IPS-18c (cell line): ENCODE results near the gene MAP3K20.
"Not testable (repeated sequence)": the region's sequence is repeated elsewhere in the genome, so short reads cannot be mapped to it uniquely, and the experiment has no call there.

Experiments used
- H3K4me3 ChIP-seq: 2 replicates; pipeline ENCODE4 v1.7.0; 2013; ENCODE audit warnings: low read depth, mild to moderate bottlenecking, low read length, moderate library complexity; ENCODE audit not compliant: insufficient read depth
- H3K9me3 ChIP-seq: one replicate; pipeline ENCODE4 v1.6.1; 2013; ENCODE audit warnings: mild to moderate bottlenecking, low read length, moderate library complexity; ENCODE audit not compliant: control insufficient read depth, insufficient read depth

Gene MAP3K20

DNA sequence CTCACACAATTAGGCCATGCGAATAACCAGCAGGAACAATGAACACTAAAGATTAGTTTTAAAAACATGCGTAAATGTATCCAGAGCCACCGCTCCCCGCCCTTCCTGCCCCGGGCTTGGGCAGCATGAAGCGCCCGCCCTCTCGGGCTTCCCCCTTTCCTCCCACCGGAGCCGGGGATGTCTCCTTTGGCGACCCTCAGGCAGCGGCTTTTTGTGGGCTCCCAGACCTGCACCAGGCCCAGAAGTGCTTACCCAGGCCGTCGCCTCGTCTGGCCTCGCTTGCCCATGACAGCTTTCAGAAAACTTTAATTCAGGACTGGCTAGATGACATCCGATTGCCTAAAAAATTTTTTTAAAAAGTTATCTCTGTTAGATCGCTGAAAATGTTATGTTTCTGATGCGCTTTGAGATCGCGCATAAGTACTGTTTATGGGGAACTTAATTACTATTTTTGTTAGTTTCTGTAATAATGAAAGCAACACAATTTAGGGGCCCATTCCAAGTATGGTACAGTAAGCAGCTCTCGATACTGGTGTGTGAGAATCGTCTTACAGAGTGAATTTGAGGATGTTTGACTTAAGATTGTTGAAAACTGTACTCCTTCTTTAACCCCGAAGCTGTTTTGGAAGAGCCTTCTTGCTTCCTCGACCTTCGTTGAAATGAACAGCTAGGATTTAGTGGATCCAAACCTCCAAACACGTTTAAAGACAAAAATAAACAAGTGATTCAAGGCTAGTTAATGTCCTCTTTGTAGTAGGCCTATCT, 1.1 kb downstream of the MAP3K20 start:
- H3K9me3 ChIP-seq, result no peaks in the 10 kb centered on the region
- H3K4me3 ChIP-seq, result peak overlapping the region; percentile 81

DNA sequence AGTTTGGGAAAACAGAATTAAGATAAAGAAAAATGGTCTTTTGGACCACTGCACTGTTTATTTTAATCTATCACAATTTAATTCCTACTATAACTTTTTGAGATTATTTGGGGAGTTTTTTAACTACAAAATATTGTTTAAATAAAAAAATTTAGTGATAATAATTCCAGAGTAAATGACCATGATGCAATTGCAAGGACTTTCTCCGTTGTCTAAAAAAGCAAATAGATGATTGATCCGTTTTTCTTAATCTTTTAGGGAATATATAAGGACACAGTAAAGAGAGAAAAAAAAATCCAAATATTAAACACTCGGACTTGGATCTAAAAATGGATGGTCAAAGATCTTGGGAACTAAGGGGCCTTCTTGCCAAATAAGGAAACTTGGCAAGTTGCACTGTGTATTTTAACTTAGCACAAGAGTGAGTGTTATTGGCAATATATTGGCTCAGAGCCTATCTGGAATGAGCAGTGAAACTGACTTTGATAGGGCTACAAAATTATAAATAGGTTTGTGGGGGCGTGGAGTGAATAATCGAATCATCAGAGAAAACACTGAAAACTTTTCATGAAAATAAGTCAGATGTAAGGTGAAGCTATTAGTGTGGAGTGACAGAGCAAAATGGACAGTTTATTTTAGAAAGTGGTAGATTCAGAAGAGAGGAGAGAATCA, 2.0 kb downstream of the MAP3K20 start:
- no peak overlapping the region for H3K4me3 ChIP-seq
- no peaks in the 10 kb centered on the region for H3K9me3 ChIP-seq

DNA sequence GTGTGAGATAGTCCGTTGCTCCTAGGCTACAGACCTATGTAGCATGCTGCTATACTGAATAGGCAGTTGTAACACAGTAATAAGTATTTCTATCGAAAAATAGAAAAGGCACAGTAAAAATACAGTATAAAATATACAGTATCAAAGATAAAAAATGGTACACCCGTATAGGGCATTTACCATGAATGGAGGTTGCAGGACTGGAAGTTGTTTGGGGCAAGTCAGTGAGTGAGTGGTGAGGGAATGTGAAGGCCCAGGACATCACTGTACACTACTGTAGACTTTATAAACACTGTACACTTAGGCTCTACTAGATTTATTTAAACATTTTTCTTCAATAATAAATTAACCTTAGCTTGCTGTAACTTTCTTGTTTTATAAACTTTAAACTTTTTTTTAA, 3.5 kb downstream of the MAP3K20 start:
- H3K4me3 ChIP-seq, result no peak overlapping the region

DNA sequence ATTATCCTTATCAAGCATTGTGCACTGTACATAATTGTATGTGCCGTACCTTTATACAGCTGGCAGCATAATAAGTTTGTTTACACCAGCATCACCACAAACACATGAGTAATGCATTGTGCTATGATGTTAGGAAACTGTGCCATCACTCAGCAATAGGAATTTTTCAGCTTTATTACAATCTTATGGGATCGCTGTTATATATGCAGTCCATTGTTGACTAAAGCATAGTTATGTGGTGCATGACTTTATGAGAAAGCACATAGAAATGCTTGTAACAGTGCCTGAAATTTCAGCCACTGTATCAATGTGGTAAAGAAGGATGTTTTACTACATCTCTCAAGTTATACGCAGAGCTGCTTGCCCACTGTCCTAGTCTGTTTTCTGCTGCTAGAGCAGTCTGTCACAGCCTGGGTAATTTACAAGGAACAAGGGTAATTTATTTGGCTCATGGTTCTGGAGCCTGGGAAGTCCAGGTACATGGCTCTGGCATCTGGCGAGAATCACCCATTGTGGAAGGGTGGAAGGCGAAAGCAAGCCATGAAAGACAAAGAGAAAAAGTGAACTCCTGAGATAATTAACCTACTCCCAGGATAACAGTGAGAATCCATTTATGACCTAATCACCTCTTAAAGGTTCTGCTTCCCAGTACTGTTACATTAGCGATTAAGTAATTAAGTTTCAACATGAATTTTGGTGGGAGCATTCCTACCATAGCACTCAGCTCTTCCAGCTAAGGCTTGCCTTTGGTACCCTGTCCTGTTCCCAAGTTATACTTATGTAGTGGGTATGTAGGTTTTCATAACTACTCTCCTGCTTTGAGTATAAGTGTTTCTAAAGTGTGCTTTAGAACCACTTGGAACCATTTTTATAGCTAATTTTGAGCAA, 4.6 kb downstream of the MAP3K20 start:
- no peaks in the 10 kb centered on the region for H3K9me3 ChIP-seq
- no peak overlapping the region for H3K4me3 ChIP-seq

More for the DNA sequence above, 3.5 kb downstream of the MAP3K20 start:
- no peaks in the 10 kb centered on the region for H3K9me3 ChIP-seq

DNA sequence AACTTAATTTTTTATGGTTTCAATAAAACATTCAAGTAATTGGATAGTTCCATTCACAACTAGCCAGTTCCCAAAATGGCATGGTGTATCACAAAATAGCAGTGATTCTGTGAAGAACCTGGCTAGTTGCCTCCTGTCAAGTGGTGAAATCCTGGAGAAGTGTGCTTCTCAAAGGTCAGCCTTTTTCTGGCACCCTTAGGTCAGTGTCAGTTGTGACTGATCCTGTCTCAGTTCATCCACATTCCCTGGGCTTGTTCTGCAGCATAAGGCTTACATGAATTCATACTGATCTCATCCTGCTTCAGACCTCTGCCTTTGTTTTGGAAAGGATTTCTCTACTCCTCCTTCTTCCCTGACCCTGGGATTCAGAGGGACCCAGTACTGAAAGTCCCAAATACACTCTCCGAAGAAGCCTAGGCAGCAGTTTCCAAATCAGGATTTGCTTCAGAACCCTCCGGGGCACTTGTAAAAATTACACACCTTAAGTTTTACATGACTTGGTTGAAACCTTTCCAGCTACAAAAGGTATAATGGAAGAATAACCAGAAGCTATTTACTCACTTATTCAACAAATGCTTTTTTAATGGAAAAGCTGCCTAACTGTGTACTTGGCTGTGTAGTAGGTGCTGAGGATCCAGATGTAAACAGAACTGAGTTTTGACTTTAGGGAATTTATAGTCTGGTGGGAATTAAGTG, 11.0 kb downstream of the MAP3K20 start:
- no peak overlapping the region for H3K4me3 ChIP-seq
- no peaks in the 10 kb centered on the region for H3K9me3 ChIP-seq

DNA sequence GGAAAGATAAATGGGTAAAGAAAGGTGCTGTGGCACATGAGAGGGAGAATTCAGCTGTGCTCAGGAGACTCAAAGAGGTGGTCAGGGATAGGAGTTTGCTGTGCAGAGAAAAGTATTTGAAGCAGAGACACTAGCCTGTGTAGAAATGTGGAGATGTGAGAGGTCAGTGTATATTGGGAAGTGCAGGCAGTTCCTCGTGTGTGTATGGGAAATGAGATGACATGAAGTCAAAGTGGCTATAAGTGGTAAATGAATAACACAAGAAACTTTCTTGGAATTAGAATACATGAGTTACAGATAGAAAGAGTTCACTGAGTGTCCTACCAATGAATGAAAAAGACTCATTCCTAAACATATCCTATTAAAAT, 11.6 kb downstream of the MAP3K20 start:
- no peak overlapping the region for H3K4me3 ChIP-seq

DNA sequence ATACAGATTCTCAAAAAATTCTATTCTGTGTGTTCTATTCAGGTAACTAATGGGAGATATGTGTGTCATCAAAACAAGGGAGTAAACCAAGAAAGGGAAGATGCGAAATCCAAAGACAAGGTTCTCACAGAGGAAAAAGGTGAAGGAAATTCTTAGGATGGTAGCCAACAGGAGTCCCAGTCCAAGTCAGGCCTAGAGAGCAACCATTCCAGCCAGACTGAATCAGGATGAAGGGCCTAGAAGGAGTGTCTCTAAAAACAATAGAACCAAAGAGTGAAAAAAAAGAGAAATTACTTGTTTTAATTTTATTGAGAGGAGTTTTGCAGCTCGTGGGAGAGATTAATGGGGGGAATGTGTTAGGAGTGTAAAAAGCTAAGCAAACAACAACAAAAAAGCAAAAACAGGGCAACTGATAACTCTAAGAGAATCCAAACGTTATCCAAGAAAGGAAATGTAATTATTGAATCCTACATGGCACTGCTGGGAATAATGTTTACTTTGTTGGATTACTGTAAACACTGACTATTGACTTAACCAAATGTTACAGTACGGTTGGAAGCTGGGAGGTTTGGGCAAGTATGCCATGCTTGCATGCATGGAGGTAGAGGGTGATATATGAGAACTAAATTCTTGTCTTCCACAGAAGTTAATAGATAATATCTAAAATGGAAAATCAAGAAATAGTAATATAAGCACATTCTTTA, 12.3 kb downstream of the MAP3K20 start:
- Histone ChIP-seq H3K4me3 (no peak overlapping the region), H3K9me3 (no peaks in the 10 kb centered on the region)

More for the DNA sequence above, 11.6 kb downstream of the MAP3K20 start:
- H3K9me3 ChIP-seq, result no peaks in the 10 kb centered on the region

DNA sequence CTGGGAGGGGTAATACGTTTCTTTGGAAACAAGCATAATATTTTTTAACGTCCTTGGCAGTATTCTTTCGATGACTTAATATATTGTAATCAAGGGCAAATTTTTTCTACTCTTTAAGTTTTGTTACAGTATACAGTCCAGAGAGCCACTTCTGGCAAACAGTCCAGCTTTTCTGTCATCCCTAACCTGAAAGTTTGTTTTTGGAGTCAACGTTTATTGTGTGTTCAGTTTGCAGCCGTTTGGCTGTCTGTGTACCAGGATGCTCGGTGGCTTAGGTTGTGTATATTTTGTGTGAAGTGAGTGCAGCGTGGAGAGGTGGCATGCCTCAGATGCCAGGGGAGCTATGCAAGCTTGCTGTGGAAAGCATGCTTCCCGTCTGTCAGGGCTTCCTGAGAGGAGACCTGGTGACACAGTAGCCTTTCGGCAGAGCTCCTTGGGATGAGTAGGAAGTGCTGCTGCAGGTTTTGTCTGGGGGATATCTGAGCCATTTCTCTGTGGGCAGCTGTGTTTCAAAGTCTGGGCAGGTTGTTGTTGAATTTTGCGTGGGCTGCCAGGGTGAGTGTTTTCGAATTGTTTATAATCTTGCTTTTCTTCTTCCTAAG, 14.7 kb downstream of the MAP3K20 start:
- no peaks in the 10 kb centered on the region for H3K9me3 ChIP-seq
- H3K4me3 ChIP-seq, result no peak overlapping the region

DNA sequence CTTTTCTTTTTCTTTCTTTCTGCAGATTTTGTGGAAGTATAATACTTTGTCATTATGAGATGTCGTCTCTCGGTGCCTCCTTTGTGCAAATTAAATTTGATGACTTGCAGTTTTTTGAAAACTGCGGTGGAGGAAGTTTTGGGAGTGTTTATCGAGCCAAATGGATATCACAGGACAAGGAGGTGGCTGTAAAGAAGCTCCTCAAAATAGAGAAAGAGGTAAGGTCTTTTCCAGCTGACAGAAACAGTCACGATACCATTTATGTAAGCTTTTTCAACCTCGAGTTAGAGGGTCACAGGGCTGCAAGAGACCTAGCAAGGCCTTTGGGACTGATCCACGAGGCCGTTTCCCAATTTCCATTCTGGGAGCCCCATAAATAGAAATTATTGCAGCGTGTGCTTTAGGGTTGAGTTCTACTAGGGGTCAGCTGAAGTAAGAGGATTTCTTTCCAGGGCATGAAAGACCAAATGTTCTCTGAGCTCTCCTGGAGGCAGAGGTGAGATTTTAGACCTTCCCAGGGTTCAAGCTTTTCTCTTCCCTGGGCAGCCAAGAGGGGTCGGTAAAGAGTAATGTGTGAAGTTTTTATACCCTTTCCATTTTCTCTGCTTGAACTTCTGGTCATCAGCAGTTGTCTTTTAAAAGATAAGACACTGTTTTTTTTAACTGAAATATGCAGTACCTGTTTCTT, 15.5 kb downstream of the MAP3K20 start:
- no peaks in the 10 kb centered on the region for H3K9me3 ChIP-seq
- no peak overlapping the region for H3K4me3 ChIP-seq

DNA sequence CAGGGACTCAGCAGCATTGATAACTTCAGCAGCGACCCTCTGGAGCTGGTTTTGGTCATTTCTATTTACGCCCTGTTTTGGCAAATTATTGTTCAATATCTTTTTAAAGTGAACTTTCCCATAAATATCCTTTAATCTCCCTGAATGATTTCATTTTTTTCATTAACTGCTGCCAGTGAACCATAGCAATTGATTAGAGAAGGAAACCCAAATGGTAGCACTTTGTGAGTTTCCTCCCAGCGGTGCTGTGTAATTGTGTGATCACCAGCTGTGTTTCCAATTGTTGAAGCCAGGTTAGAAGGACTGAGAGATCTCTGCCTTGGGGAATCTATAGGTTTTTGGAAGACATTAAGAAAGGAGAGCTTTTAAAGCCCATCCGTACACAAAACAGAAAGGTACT, 16.3 kb downstream of the MAP3K20 start:
- no peak overlapping the region for H3K4me3 ChIP-seq

DNA sequence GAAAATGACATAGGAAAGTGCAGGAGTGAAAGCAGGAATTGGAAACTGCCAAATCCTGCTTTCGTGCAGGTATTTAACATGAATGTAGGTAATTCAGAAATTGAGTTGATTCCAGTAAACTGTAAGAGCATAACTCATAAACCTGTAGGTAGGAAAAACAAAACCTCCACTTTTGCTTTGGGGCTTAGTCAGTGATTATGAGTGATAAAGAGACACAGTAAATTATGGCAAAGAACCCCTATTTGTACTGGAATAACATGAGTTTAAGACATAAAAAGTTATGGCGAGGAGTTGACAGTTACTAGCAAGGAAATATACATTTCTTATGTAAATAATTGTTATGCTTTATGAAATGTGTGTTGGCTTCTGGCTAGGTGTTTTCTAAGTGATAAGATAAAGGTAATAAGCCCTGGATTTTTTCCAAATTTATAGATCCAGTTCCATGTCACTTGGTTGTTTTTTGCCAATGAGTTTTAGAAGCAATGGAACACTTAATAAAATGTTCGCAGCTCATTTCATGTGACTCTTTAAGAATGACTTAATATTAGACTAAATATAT, 17.3 kb downstream of the MAP3K20 start:
- Histone ChIP-seq H3K4me3 (no peak overlapping the region), H3K9me3 (no peaks in the 10 kb centered on the region)

More for the DNA sequence above, 16.3 kb downstream of the MAP3K20 start:
- no peaks in the 10 kb centered on the region for H3K9me3 ChIP-seq

DNA sequence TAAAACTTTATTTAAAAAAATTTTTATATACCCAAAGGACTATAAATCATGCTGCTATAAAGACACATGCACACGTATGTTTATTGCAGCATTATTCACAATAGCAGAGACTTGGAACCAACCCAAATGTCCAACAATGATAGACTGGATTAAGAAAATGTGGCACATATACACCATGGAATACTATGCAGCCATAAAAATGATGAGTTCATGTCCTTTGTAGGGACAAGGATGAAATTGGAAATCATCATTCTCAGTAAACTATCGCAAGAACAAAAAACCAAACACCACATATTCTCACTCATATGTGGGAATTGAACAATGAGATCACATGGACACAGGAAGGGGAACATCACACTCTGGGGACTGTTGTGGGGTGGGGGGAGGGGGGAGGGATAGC, 18.0 kb downstream of the MAP3K20 start:
- H3K4me3 ChIP-seq, H3K9me3 ChIP-seq: not testable (repeated sequence)

DNA sequence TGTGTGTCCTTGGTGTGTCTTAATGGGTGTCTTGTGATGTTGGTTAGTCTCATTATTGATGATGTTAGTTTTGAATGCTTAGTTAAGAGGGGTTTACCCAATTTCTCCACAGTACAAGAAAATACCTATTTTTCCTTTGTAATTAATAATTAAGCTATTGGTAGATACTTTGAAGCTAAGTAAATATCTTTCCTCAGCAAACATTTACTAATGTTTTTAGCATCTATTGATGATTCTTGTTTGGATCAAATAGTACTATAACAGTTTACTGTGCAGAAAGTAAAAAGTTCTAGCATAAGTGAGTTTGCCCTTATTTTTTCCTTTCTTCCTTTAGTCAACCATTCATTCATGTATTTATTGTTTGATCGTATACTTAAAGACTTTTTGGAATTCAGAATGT, 19.1 kb downstream of the MAP3K20 start:
- H3K4me3 ChIP-seq, result no peak overlapping the region
- no peaks in the 10 kb centered on the region for H3K9me3 ChIP-seq

DNA sequence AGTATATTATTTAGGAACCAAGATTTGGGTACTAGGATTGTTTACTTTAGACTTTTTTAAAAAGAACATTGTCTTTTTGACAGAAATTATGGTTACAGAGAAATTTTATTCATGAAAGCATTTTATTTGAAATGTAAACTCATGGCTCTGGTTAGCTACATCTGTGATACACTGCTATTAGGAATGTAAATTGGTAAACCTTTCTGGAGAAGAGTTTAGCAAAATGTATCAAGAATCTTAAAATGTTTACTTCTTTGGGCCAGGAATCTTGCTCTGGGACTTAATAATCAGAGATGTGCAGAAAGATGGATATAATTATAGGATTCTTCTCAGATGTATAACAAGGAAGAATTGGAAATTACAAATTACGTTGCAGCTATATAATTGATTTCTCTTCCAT, 19.7 kb downstream of the MAP3K20 start:
- no peak overlapping the region for H3K4me3 ChIP-seq
- no peaks in the 10 kb centered on the region for H3K9me3 ChIP-seq

DNA sequence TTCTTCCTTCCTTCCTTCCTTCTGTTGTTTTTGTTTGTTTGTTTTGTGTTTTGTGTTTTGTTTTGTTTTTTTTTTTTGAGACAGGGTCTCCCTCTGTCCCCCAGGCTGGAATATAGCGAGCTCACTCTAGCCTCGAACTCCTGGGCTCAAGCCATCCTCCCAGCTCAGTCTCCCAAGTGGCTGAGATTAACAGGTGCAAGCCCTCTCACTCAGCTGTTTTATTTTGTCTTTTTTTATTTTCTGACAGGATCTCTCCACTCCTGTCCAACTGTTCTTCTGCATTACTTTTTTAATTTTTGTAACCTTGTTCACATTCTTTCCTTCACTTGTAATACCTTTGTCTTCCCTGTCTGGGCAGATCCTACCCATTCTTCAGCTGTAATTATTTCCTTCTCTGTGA, 23.6 kb downstream of the MAP3K20 start:
- Histone ChIP-seq H3K9me3 (no peaks in the 10 kb centered on the region), H3K4me3 (no peak overlapping the region)

DNA sequence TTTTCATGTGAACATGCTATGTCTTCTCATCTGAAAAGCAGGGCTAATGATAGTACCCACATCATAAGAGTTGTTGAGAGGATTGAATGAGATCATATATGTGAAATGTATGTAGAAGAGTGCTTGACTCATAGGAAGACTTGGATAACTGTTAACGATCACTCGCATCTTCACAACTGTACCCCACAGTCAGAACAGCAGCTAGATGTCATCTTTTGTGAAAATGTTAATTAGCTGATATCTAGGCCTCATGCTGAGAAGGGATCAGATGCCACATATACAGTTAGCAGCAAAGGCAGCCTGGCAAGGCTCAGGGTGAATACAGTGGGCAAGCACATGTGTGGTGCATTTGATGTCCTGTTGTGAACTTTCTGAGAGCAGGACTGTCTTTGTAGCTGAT, 24.2 kb downstream of the MAP3K20 start:
- H3K4me3 ChIP-seq, result no peak overlapping the region

More for the DNA sequence above, 24.2 kb downstream of the MAP3K20 start:
- no peaks in the 10 kb centered on the region for H3K9me3 ChIP-seq
